Smooth muscle cell (in vitro differentiated cells): ENCODE data around the gene JADE2. TPM values are rescaled to one million over a fixed set of nuclear protein-coding genes. Genes with fewer than 3 reads are reported as not detected.
"Not testable (repeated sequence)": the region's sequence is repeated elsewhere in the genome, so short reads cannot be mapped to it uniquely, and the experiment has no call there.

ENCODE experiments used
- DNase-seq: peaks from one replicate; lab custom pipeline; 2025; ENCODE audit not compliant: unreplicated experiment; lab: John Stamatoyannopoulos, UW
- H2AFZ ChIP-seq: fragments of 200-600 bp; sonication (generic); 2 replicates; pipeline ENCODE4 v1.6.0; 2016; ENCODE audit warnings: antibody characterized with exemption, low read depth, mild to moderate bottlenecking
- H3F3A ChIP-seq: fragments of 200-600 bp; sonication (generic); 2 replicates; pipeline ENCODE4 v1.6.0; 2017; ENCODE audit warnings: antibody characterized with exemption, low read depth
- H3K27ac ChIP-seq: fragments of 200-600 bp; sonication (generic); 2 replicates; pipeline ENCODE4 v1.5.1; 2016; ENCODE audit warnings: low read depth, mild to moderate bottlenecking
- H3K27me3 ChIP-seq: fragments of 200-600 bp; sonication (generic); 2 replicates; pipeline ENCODE4 v1.6.1; 2016; ENCODE audit warnings: low read depth, mild to moderate bottlenecking
- H3K36me3 ChIP-seq: fragments of 200-600 bp; sonication (generic); 2 replicates; pipeline ENCODE4 v1.5.1; 2016; ENCODE audit warnings: low read depth
- H3K4me1 ChIP-seq: fragments of 200-600 bp; sonication (generic); 2 replicates; pipeline ENCODE4 v1.5.1; 2016; ENCODE audit warnings: low read depth
- H3K4me2 ChIP-seq: fragments of 200-600 bp; sonication (generic); 2 replicates; pipeline ENCODE4 v1.6.0; 2016; ENCODE audit warnings: mild to moderate bottlenecking
- H3K4me3 ChIP-seq: fragments of 200-600 bp; sonication (generic); 2 replicates; pipeline ENCODE4 v1.5.1; 2016; ENCODE audit warnings: mild to moderate bottlenecking
- H3K79me2 ChIP-seq: fragments of 200-600 bp; sonication (generic); 2 replicates; pipeline ENCODE4 v1.6.0; 2016; ENCODE audit warnings: low read depth, mild to moderate bottlenecking
- H3K9ac ChIP-seq: fragments of 200-600 bp; sonication (generic); 2 replicates; pipeline ENCODE4 v1.6.0; 2016; ENCODE audit warnings: low read depth
- H3K9me3 ChIP-seq: fragments of 200-600 bp; sonication (generic); replicated peaks from 2 replicates; pipeline ENCODE4 v1.5.1; 2016; ENCODE audit warnings: low read depth
- H4K20me1 ChIP-seq: fragments of 200-600 bp; sonication (generic); 2 replicates; pipeline ENCODE4 v1.6.0; 2016; ENCODE audit warnings: low read depth
- CTCF ChIP-seq: fragments of 200-600 bp; sonication (generic); IDR thresholded peaks from 2 replicates; pipeline ENCODE4 v1.5.1; 2017; ENCODE audit warnings: borderline replicate concordance, mild to moderate bottlenecking, antibody characterized with exemption; ENCODE audit not compliant: insufficient read depth, poor library complexity, severe bottlenecking
- WGBS: methylation state at CpG from one replicate; pipeline ENCODE4 v1.1.7; 2016; ENCODE audit warnings: low lambda C conversion rate; 5-methylcytosine and 5-hydroxymethylcytosine counted together
- polyA plus RNA-seq: library from polyadenylated mRNA; unstranded; fragments of >200 nt; fragmentation: Nextera tagmentation; extraction: Ambion mirVana; gene quantifications from 2 replicates; pipeline ENCODE4 v1.2.1, GENCODE V29; 2016
- total RNA-seq: library from RNA; depleted of rRNA; stranded (reverse); fragments of >200 nt; gene quantifications from 2 replicates; pipeline ENCODE4 v1.2.3, GENCODE V29; 2014

JADE2 gene
- total and polyA plus RNA-seq, 2 experiments from 2014 or later, result 4.3 to 18.0 TPM

DNA sequence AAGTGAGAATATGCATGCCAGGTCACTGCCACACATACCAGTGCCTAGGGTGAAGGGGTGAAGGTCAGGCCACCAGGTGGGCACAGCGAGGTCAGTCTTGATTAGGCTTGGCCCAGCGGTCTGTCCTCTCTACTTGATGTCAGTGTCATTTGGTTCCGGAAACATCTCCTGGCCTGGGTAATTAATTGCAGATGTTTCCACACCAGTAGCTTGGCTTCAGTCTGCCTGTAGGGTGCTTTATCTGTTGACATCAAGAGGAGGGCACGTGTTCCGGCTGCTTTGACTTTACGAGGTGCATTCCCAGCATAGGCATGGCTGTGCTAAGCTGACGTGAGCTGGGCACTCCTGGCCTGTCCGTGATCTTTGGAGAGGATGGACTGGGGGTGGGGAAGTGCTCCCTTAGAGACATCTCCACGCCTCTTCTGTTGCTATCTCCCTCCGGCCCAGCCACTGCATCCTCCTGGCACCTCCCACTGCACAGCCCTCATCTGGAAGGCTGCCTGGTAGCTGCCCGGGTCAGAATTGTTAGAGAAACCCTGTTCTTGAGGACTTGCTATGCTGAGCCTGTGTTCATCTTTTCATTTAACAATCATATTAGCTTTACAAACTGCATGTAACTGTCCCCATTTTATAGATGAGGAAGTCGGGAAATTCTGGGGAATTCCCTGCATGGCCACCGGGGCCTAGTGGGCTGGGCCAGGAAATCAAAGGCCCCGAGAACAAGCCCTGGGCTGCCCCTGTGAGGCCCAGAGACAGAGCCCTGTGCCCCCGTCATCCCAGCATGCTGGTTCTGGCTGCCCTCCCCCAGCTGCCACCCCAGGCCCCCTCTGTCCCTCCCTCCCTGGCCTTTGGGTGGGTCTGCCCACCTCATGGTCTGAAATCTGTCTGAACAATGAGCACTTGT, 29.1 kb downstream of the JADE2 start:
- Histone ChIP-seq H3K4me1 (no peaks in the 10 kb centered on the region), H3K27me3 (no peaks in the 10 kb centered on the region), H3K36me3 (no peaks in the 10 kb centered on the region), H2AFZ (no peak overlapping the region), H3K4me2 (peak overlapping the region; percentile 37), H3K4me3 (no peak overlapping the region), H3K27ac (peak overlapping the region; percentile 33), H3K9ac (no peak overlapping the region), H3K79me2 (no peaks in the 10 kb centered on the region), H4K20me1 (peaks cover 1% of the 10 kb centered on the region), H3F3A (peaks cover 14% of the 10 kb centered on the region), H3K9me3 (no peaks in the 10 kb centered on the region)
- WGBS, result 33% methylated on average over 15 of the region's 15 CpGs
- DNase-seq, result peak; percentile 30
- no peak for TF ChIP-seq CTCF

- no peaks in the 10 kb centered on the region for H3K79me2 ChIP-seq
- no peak overlapping the region for H3K9ac ChIP-seq
- H2AFZ ChIP-seq, result no peak overlapping the region
- no peaks in the 10 kb centered on the region for H4K20me1 ChIP-seq
- WGBS, result 91% methylated on average over 7 of the region's 7 CpGs
- no peaks in the 10 kb centered on the region for H3K4me1 ChIP-seq
- H3K27ac ChIP-seq, result peak overlapping the region; percentile 33
- TF ChIP-seq CTCF, result no peak
- H3K36me3 ChIP-seq, result no peaks in the 10 kb centered on the region
- peaks cover 14% of the 10 kb centered on the region for H3F3A ChIP-seq
- H3K4me2 ChIP-seq, result no peak overlapping the region
- no peak for DNase-seq
- H3K9me3 ChIP-seq, result no peaks in the 10 kb centered on the region
- no peak overlapping the region for H3K4me3 ChIP-seq
- H3K27me3 ChIP-seq, result no peaks in the 10 kb centered on the region
Observed at GRCh38 chr5:134555223-134555889, 29.9 kb downstream of the JADE2 start.

DNA sequence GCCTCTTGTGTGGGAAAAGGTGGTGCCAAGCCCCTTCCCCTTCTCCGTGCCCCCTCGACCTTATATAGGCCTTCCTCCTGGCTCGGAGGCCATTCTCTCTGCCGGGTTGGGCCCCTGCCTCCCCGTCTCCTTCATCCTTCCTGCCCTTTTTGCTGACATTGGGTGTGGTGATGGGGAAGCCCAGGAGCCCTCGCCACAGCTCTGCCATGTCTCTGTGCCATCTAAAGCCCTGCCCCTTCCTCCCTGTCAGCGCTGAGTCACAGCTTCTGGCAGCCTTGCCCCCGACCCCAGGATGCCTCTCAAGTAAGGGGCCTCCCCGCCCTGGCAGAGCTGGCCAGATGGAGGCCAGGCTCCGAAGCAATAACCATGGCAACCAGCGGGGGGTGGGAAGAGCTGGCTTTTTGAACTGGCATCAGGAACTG, 30.4 kb downstream of the JADE2 start:
- WGBS, result 66% methylated on average over 11 of the region's 11 CpGs
- Histone ChIP-seq H3K27me3 (no peaks in the 10 kb centered on the region), H3K36me3 (no peaks in the 10 kb centered on the region), H2AFZ (no peak overlapping the region), H3F3A (peaks cover 14% of the 10 kb centered on the region), H3K4me1 (no peaks in the 10 kb centered on the region), H3K27ac (peak overlapping the region; percentile 33), H3K9ac (no peak overlapping the region), H4K20me1 (no peaks in the 10 kb centered on the region), H3K9me3 (no peaks in the 10 kb centered on the region), H3K79me2 (no peaks in the 10 kb centered on the region), H3K4me2 (no peak overlapping the region), H3K4me3 (no peak overlapping the region)
- DNase-seq, result peak; percentile 15
- no peak for TF ChIP-seq CTCF

- DNase-seq, H3K9ac ChIP-seq, H3K4me3 ChIP-seq, H3K4me1 ChIP-seq, H3K36me3 ChIP-seq, H4K20me1 ChIP-seq, H2AFZ ChIP-seq, H3K9me3 ChIP-seq, H3K79me2 ChIP-seq, H3K27me3 ChIP-seq, H3K27ac ChIP-seq, H3K4me2 ChIP-seq: not testable (repeated sequence)
- H3F3A ChIP-seq, result peaks cover 14% of the 10 kb centered on the region
- 94% methylated on average over 3 of the region's 3 CpGs for whole genome bisulfite sequencing
Observed at GRCh38 chr5:134556588-134556987, 31.1 kb downstream of the JADE2 start.
